ENCODE results near the gene KRTAP10-2. TPM values are rescaled to one million over a fixed set of nuclear protein-coding genes. Genes with fewer than 3 reads are reported as not detected.
A peak's percentile ranks its signal among the peaks of the same experiment; 100 is the strongest.

The KRTAP10-2 gene
- total RNA-seq, 1 donor from 2014 or later = not detected

DNA sequence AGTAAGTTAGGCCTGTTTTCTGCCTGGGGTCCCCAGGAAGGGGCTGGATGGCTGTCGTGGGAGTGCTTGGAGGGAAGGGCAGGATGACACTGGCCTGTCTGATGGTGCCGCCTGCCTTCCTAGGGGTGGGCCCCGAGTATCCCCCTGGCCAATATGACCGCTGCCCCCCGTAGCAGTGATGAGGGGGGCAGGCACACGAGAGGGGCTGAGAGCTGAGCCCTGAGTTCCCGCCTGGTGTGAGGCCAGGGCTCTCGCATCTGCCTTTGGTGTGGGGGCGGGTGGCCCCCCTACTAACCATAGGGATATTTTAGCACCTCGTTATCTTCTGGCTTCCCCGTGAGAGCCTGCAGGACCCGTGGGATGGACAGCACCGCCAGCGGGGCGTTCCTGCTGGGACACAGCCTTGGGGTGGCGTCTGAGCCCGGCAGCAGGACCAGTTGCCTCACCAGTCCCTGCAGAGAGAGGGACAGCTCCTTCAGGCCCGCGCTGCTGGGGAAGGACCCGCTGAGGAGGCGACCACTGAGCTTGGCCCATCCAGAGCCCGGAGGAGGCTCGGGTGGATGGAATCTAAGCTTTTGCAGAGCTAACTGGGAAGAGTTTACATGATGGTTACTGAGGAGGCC, 21.7 kb downstream of the KRTAP10-2 start:
- intact Hi-C loops (cut with DNase I) = no loop called here
- H3K4me1 ChIP-seq = no peaks in the 10 kb centered on the region
- TF ChIP-seq, protein P1, sequence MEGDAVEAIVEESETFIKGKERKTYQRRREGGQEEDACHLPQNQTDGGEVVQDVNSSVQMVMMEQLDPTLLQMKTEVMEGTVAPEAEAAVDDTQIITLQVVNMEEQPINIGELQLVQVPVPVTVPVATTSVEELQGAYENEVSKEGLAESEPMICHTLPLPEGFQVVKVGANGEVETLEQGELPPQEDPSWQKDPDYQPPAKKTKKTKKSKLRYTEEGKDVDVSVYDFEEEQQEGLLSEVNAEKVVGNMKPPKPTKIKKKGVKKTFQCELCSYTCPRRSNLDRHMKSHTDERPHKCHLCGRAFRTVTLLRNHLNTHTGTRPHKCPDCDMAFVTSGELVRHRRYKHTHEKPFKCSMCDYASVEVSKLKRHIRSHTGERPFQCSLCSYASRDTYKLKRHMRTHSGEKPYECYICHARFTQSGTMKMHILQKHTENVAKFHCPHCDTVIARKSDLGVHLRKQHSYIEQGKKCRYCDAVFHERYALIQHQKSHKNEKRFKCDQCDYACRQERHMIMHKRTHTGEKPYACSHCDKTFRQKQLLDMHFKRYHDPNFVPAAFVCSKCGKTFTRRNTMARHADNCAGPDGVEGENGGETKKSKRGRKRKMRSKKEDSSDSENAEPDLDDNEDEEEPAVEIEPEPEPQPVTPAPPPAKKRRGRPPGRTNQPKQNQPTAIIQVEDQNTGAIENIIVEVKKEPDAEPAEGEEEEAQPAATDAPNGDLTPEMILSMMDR (IDR thresholded peaks at IDR 0.05) = no peak
- ATAC-seq (no peak), DNase-seq (peak; percentile 48)
- H3K9me3 ChIP-seq = no peaks in the 10 kb centered on the region
- no peak overlapping the region for H3K4me3 ChIP-seq
- H3K36me3 ChIP-seq = no peaks in the 10 kb centered on the region
- no peak overlapping the region for H3K27ac ChIP-seq
- no peaks in the 10 kb centered on the region for H3K27me3 ChIP-seq

DNA sequence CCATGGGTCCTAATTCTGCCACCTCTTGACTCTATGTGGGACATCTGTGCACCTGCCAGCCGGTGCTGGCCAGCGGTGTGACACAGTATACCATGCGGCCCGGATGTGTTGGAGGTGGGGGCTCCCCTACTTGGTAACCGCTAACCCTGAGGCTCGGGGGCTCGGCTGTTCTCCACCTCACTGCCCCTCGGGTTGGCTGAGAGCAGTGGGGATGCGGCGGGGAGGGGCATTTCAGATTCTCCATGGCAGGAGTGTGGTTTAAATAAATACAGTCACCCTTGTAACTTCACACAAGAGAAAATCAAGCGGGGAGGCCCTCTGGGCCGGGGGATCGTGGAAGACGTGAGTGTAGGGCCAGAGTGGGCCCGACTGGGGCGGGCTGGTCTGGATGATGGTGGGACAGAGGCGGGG, 22.3 kb downstream of the KRTAP10-2 start:
- no peaks in the 10 kb centered on the region for H3K9me3 ChIP-seq
- ATAC-seq = no peak
- H3K4me1 ChIP-seq = no peaks in the 10 kb centered on the region
- H3K27me3 ChIP-seq = no peaks in the 10 kb centered on the region
- no peak overlapping the region for H3K4me3 ChIP-seq
- intact Hi-C loops (cut with DNase I) = no loop called here
- no peaks in the 10 kb centered on the region for H3K36me3 ChIP-seq
- DNase-seq = no peak
- TF ChIP-seq, protein P1 (IDR thresholded peaks at IDR 0.05) = no peak
- H3K27ac ChIP-seq = no peak overlapping the region

DNA sequence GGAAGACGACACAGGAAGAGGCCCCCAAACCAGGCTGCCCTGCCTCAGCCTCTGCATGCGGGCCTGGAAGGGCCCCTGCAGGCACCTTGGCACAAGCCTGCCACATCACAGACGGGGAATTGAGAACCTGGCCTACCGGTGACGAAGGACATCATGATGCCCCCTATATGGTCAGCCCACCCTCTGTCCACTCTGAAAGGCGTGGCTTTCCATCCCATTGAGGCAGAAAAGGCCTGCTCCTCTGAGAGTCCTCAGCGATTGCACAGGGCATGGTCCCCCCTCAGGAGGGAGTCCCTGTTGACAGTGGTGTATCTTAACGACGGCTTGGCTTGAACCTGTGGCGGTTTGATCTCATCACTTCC, 22.7 kb downstream of the KRTAP10-2 start:
- H3K36me3 ChIP-seq = no peaks in the 10 kb centered on the region
- no peaks in the 10 kb centered on the region for H3K4me1 ChIP-seq
- intact Hi-C loops (cut with DNase I) = no loop called here
- H3K27me3 ChIP-seq = no peaks in the 10 kb centered on the region
- no peak for ATAC-seq
- no peak overlapping the region for H3K4me3 ChIP-seq
- TF ChIP-seq, protein P1 (IDR thresholded peaks at IDR 0.05) = no peak
- H3K9me3 ChIP-seq = no peaks in the 10 kb centered on the region
- no peak overlapping the region for H3K27ac ChIP-seq
- DNase-seq = no peak

DNA sequence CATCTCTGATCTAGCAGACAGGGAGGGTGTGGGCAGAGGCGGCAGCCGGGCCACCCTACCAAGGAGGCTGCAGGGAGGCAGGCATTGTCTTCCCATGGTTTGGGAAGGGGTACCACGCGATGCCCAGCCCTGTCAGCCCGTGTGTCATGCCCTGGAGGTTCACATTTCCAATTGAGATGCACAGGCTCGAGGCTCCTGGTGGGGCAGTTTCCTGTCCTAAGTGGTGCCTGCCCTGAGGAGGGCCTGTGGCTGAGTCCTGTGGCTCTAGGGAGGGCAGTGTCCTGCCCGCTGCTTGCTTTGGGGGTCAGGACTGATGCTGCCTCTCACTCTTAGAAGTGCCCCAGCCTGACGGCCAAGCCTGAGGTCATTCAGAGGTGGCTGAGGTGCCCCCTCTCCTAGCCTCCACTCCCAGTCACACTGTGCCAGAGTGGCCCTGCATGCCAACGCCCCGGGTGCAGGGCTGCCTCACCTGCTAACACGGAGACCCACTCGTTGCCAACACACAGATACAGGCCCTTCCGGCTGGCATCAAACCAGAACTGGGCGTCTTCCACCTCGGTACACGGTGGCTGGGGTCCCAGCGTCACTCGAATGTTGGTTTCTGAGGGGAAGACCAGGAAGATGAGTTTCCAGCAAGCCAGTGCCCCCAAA, 23.2 kb downstream of the KRTAP10-2 start:
- intact Hi-C loops (cut with DNase I) = no loop called here
- Histone ChIP-seq H3K36me3 (no peaks in the 10 kb centered on the region), H3K27me3 (no peaks in the 10 kb centered on the region), H3K27ac (no peak overlapping the region), H3K4me1 (no peaks in the 10 kb centered on the region), H3K9me3 (no peaks in the 10 kb centered on the region), H3K4me3 (no peak overlapping the region)
- DNase-seq = peak; percentile 54
- ATAC-seq = no peak
- TF ChIP-seq, protein P1 (IDR thresholded peaks at IDR 0.05) = no peak

DNA sequence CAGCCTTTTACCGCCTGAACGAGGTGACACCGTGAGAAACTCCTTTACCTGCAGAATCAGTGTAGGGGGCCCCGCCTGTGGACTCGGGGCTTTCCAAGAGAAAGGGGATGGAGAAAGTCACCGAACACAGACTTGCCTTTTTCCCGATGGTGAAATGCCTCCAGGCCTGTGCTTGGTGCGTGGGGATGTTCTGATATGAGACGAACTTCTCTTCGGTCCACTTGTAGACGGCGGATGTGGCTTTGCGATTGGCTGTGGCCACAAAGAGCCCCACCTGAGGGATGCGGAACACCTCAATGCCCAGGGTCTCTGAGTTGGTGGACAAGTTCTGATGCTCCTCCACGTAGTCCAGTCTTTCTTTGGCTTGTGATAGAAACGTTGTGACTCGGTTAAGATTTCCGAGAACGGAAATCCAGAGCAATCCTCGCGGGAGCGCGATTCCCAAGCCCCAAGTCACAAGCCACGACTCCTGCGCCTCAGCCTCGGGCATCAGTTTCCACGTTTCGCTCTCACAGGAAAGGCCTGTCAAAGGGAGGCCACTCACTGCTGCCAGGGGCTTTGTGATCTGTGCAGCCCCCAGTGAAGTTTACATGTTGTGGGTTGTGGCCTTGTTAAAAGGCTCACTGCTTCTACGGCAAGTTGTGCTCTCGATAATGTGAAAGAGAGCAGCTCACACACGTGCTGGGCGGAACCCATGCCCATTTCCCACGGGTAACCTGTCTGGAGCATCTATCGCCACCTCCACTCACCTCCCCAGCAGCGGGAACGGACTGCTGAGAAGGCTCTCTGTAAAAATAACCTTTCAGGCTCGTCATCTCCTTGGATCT, 23.9 kb downstream of the KRTAP10-2 start:
- intact Hi-C loops (cut with DNase I) = no loop called here

More for the DNA sequence above, 23.9 kb downstream of the KRTAP10-2 start:
- TF ChIP-seq, protein P1 (IDR thresholded peaks at IDR 0.05) = no peak
- DNase-seq (peak; percentile 39), ATAC-seq (no peak)
- H3K27ac ChIP-seq = no peak overlapping the region
- H3K36me3 ChIP-seq = no peaks in the 10 kb centered on the region
- H3K4me3 ChIP-seq = no peak overlapping the region
- H3K4me1 ChIP-seq = no peaks in the 10 kb centered on the region
- no peaks in the 10 kb centered on the region for H3K9me3 ChIP-seq
- no peaks in the 10 kb centered on the region for H3K27me3 ChIP-seq

Measured in upper lobe of right lung (tissue), 1 donor.